ENCODE data around the gene STK32B. TPM values are rescaled to one million over a fixed set of nuclear protein-coding genes. Genes with fewer than 3 reads are reported as not detected.

Gene STK32B
- total and polyA plus RNA-seq, 8 donors: 0.55 to 6.6 (median 1.6) TPM

DNA sequence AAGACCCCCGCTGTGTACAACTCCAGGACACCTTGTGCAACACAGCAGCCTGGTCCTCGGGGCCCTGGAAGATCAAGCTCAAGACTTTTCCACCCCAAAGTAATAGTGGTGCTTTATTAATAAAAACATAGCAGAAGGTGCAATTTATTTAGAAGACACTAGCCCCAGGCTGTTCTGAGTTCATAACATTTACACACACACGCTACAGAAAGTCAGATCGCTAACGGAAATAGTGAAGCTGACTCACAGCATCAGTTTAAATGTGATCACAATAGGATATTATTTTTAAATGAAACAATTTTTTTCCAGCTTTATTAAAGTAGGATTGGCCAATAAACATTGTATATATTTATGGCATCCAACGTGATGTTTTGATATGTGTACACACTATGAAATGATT lies 141.0 kb downstream of the STK32B start:
- no peak for ATAC-seq
- FAIRE-seq: no peak
- Histone ChIP-seq H3K4me3 (no peak overlapping the region), H3K27me3 (no peaks in the 10 kb centered on the region), H3K9me3 (no peaks in the 10 kb centered on the region), H3K36me3 (no peaks in the 10 kb centered on the region), H3K27ac (no peak overlapping the region), H3K4me1 (no peaks in the 10 kb centered on the region)
- 63 to 73% methylated on average over 6 of the region's 6 CpGs for whole genome bisulfite sequencing, 2 donors
- intact Hi-C loops (cut with DNase I): no loop called here
- DNase-seq: no peak
- TF ChIP-seq, protein P1, sequence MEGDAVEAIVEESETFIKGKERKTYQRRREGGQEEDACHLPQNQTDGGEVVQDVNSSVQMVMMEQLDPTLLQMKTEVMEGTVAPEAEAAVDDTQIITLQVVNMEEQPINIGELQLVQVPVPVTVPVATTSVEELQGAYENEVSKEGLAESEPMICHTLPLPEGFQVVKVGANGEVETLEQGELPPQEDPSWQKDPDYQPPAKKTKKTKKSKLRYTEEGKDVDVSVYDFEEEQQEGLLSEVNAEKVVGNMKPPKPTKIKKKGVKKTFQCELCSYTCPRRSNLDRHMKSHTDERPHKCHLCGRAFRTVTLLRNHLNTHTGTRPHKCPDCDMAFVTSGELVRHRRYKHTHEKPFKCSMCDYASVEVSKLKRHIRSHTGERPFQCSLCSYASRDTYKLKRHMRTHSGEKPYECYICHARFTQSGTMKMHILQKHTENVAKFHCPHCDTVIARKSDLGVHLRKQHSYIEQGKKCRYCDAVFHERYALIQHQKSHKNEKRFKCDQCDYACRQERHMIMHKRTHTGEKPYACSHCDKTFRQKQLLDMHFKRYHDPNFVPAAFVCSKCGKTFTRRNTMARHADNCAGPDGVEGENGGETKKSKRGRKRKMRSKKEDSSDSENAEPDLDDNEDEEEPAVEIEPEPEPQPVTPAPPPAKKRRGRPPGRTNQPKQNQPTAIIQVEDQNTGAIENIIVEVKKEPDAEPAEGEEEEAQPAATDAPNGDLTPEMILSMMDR (IDR thresholded peaks at IDR 0.05): no peak

DNA sequence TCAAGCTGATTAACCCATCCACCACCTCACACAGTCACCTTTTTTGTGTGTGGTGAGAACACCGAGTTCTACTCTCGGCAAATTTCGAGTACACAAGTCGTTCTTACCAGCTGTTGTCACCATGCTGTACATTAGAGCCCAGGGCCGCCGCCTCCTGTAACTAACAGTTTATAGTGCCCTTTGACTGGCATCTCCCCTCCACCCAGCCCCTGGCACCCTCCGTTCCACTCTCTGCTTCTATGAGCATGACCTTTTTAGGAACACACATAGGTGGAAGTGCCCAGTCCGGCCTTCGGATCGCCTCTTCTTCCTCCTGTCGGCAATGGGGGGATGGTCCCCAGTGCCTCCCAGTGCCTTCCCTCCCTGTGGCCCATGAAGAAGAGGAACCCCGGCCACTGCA lies 141.4 kb downstream of the STK32B start:
- no peak for FAIRE-seq

DNA sequence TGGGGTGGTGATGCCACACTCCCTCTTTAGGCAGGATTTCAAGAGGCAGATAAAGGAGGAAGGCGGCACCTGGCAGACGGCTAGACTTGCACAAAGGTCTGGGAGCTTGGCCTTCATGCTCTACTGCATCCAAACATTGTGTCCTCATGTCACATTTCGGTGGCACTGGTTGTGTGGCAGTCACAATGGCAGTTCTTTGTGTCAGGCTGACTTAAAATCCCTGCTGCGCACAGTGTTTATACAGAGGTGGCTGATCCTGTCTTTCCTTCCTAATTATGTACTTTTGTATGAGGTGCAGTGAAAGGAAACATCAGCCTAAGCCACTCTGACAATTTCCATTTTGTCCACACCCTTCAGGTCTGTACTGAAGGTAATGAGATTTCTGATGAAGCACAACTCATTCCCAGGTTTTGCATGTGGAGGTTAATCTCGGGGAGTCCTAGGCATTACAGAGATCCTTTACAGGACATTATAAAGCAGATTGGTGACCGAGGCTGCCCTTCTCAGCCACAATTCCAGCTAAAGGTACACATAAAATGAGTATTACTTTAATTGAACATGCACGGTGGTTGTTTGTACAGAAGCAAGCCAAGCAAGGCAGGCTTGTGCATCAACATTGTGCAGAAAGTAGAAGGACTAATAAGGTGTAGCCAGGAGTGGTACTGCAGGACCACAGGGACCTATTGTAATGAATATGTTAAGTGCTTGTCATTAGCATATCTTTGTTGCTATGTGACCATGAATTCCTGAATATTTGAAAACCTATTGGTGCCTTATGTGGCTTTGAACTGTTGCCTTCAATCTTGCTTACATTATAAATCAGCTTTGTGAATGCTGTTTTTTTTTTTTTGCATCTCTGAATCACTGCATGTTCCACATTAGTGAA lies 147.6 kb downstream of the STK32B start:
- intact Hi-C loops (cut with DNase I): no loop called here
- FAIRE-seq: no peak
- Histone ChIP-seq H3K4me3 (no peak overlapping the region), H3K36me3 (no peaks in the 10 kb centered on the region), H3K27ac (no peak overlapping the region), H3K27me3 (no peaks in the 10 kb centered on the region), H3K9me3 (no peaks in the 10 kb centered on the region), H3K4me1 (no peaks in the 10 kb centered on the region)
- WGBS, 2 donors: 64 to 74% methylated on average over 7 of the region's 7 CpGs
- DNase-seq: no peak
- no peak for ATAC-seq
- TF ChIP-seq, protein P1 (IDR thresholded peaks at IDR 0.05): no peak

More for the DNA sequence above, 141.4 kb downstream of the STK32B start:
- no peaks in the 10 kb centered on the region for H3K4me1 ChIP-seq
- H3K4me3 ChIP-seq: no peak overlapping the region
- intact Hi-C loops (cut with DNase I): no loop called here
- TF ChIP-seq, protein P1 (IDR thresholded peaks at IDR 0.05): no peak
- no peaks in the 10 kb centered on the region for H3K27me3 ChIP-seq
- DNase-seq (no peak), ATAC-seq (no peak)
- no peaks in the 10 kb centered on the region for H3K9me3 ChIP-seq
- H3K36me3 ChIP-seq: no peaks in the 10 kb centered on the region
- 61 to 69% methylated on average over 12 of the region's 12 CpGs for WGBS, 2 donors
- H3K27ac ChIP-seq: no peak overlapping the region

DNA sequence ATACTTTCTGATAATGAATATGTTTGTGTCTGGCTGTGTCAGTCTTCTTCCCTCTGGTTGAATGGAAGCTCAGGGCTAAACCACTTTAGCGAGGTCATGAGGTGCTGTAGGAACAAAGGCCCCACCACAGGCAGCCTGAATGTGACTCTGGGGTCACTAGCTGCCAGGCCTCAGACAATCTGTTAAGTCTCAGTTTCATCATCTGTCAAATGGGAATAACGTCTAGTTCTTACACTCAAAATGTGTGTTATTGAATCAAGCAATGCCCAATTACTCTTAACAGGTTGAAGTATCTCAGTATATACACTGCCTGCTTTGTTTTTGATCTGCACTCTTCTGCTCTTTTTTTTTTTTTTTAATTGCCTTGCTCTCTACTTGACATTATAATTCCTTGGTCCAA lies 148.6 kb downstream of the STK32B start:
- TF ChIP-seq, protein P1 (IDR thresholded peaks at IDR 0.05): no peak
- FAIRE-seq (no peak), ATAC-seq (no peak), DNase-seq (no peak)
- Histone ChIP-seq H3K27ac (no peak overlapping the region), H3K36me3 (no peaks in the 10 kb centered on the region), H3K27me3 (no peaks in the 10 kb centered on the region), H3K4me1 (no peaks in the 10 kb centered on the region), H3K9me3 (no peaks in the 10 kb centered on the region), H3K4me3 (no peak overlapping the region)
- intact Hi-C loops (cut with DNase I): no loop called here
- 53 to 55% methylated on average over 2 of the region's 2 CpGs for WGBS, 2 donors

DNA sequence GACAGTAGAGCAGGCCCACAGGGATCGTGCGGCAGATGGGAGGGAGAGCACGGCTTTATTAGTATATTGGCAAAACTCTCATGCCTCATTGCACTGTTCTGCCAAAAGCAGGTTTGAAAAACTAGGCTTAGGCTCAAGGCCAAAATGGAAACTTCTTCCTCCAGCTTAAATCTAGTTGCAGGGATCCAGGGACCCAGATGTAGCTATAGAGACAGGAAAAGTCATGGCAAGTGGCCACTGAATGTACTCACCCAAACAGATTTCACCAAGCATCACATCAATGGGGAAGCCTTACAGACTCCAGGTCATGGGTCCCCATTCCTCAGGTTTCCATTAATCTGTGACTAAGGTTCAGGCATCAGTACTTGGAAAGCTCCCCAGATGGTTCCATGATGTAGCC lies 149.2 kb downstream of the STK32B start:
- TF ChIP-seq, protein P1 (IDR thresholded peaks at IDR 0.05): no peak

More for the DNA sequence above, 149.2 kb downstream of the STK32B start:
- no peak for DNase-seq
- Histone ChIP-seq H3K27ac (no peak overlapping the region), H3K9me3 (no peaks in the 10 kb centered on the region), H3K4me1 (no peaks in the 10 kb centered on the region), H3K27me3 (no peaks in the 10 kb centered on the region), H3K4me3 (no peak overlapping the region), H3K36me3 (no peaks in the 10 kb centered on the region)
- intact Hi-C loops (cut with DNase I): no loop called here
- 70 to 73% methylated on average over 3 of the region's 3 CpGs for WGBS, 2 donors
- FAIRE-seq: no peak
- ATAC-seq: no peak
